Stimulated activated naive CD4-positive, alpha-beta T cell treated with Interleukin-2 at 50 U/mL for 16 hours (primary cell): ENCODE data around the gene RHBDF1.

ENCODE experiments used
- DNase-seq: peaks from one replicate; lab custom pipeline; 2025; lab: John Stamatoyannopoulos, UW

The RHBDF1 gene

GRCh38 chr16:72561-73548 is at the start of gene RHBDF1:
TSS of gene RHBDF1 (minus strand) at chr16:72631. CDS start at chr16:65015, 7,616 bp downstream.
- DNase-seq = no peak

- no peak for DNase-seq
These were observed 48.3 kb upstream of the RHBDF1 start for GRCh38 chr16:120756-121155.

GRCh38 chr16:119835-120491 is 47.5 kb upstream of the RHBDF1 start:
- no peak for DNase-seq

GRCh38 chr16:119295-119694 is 46.9 kb upstream of the RHBDF1 start:
- no peak for DNase-seq

GRCh38 chr16:118857-119256 is 46.4 kb upstream of the RHBDF1 start:
- DNase-seq = no peak

- peak; percentile 37 for DNase-seq
These were observed 45.2 kb upstream of the RHBDF1 start for GRCh38 chr16:117379-118365.

GRCh38 chr16:116015-116414 is 43.6 kb upstream of the RHBDF1 start:
- no peak for DNase-seq

- no peak for DNase-seq
These were observed 41.9 kb upstream of the RHBDF1 start for GRCh38 chr16:114327-114726.

GRCh38 chr16:112153-112840 is 39.9 kb upstream of the RHBDF1 start:
- DNase-seq = no peak

GRCh38 chr16:106623-107324 is 34.3 kb upstream of the RHBDF1 start:
- DNase-seq = peak; percentile 20

GRCh38 chr16:105521-105920 is 33.1 kb upstream of the RHBDF1 start:
- DNase-seq = no peak

GRCh38 chr16:104928-105327 is 32.5 kb upstream of the RHBDF1 start:
- no peak for DNase-seq

GRCh38 chr16:104355-104754 is 31.9 kb upstream of the RHBDF1 start:
- DNase-seq = no peak

GRCh38 chr16:102060-102855 is 29.8 kb upstream of the RHBDF1 start:
- no peak for DNase-seq

- no peak for DNase-seq
These were observed 29.2 kb upstream of the RHBDF1 start for GRCh38 chr16:101586-101985.

GRCh38 chr16:100989-101388 is 28.6 kb upstream of the RHBDF1 start:
- DNase-seq = no peak

- DNase-seq = no peak
These were observed 25.4 kb upstream of the RHBDF1 start for GRCh38 chr16:97822-98221.

- peak; percentile 82 for DNase-seq
These were observed 24.5 kb upstream of the RHBDF1 start for GRCh38 chr16:96935-97381.

GRCh38 chr16:94918-95265 is 22.5 kb upstream of the RHBDF1 start:
- DNase-seq = no peak
